Heart left ventricle (tissue), 16 donors: Measurements from ENCODE around the gene ZNF672. TPM values are rescaled to one million over a fixed set of nuclear protein-coding genes. Genes with fewer than 3 reads are reported as not detected.

Source experiments
- ATAC-seq, 4 donors: fragments of 200-7000 bp; cut with Tn5 transposase; one replicate each; pipeline ENCODE4 v1.9.1; 2020 to 2022; ENCODE audit warnings: moderate library complexity in 4 of 4, mild to moderate bottlenecking in 3 of 4, moderate number of reproducible peaks in 1 of 4
- DNase-seq, 5 donors: peaks; one replicate each; pipeline ENCODE4 v3.0.0-alpha.2; 2020
- H3K27ac ChIP-seq, 12 donors: fragments of 200-600 bp; sonication (generic) in 4 of 12; one replicate each; pipeline versions ENCODE4 v1.5.0 to v1.8.0; 2016 to 2022; ENCODE audit warnings: mild to moderate bottlenecking in 2 of 12
- H3K27me3 ChIP-seq, 9 donors: fragments of 200-600 bp; sonication (generic) in 2 of 9; one replicate each; pipeline versions ENCODE4 v1.5.1 to v1.8.0; 2016 to 2022; ENCODE audit warnings: mild to moderate bottlenecking in 3 of 9
- H3K36me3 ChIP-seq, 9 donors: fragments of 200-600 bp; sonication (generic) in 2 of 9; one replicate each; pipeline versions ENCODE4 v1.5.0 to v1.8.0; 2018 to 2022; ENCODE audit warnings: mild to moderate bottlenecking in 2 of 9
- H3K4me1 ChIP-seq, 12 donors: fragments of 200-600 bp; sonication (generic) in 4 of 12; one replicate each; pipeline versions ENCODE4 v1.5.0 to v1.8.0; 2016 to 2022; ENCODE audit warnings: mild to moderate bottlenecking in 3 of 12
- H3K4me3 ChIP-seq, 12 donors: fragments of 200-600 bp; sonication (generic) in 4 of 12; one replicate each; pipeline versions ENCODE4 v1.5.0 to v1.8.0; 2017 to 2022; ENCODE audit warnings: mild to moderate bottlenecking in 9 of 12, moderate library complexity in 4 of 12
- H3K9me3 ChIP-seq, 12 donors: fragments of 200-600 bp; sonication (generic) in 4 of 12; one replicate each; pipeline versions ENCODE4 v1.5.0 to v1.8.0; 2016 to 2022; ENCODE audit warnings: mild to moderate bottlenecking in 1 of 12
- CTCF ChIP-seq, 12 donors: fragments of 200-600 bp; sonication (generic) in 4 of 12; IDR thresholded peaks; one replicate each; pipeline versions ENCODE4 v1.5.0 to v1.8.0; 2018 to 2022; ENCODE audit warnings: antibody characterized with exemption in 12 of 12, mild to moderate bottlenecking in 5 of 12
- POLR2A ChIP-seq, 2 donors: fragments of 450-650 bp; IDR thresholded peaks; one replicate each; pipeline ENCODE4 v1.6.1; 2017; ENCODE audit warnings: antibody characterized with exemption in 2 of 2, mild to moderate bottlenecking in 2 of 2, moderate library complexity in 2 of 2
- WGBS, 4 donors: extraction: QIAGEN DNeasy Blood & Tissue Kit in 2 of 4; methylation state at CpG; one replicate each; pipeline versions ENCODE4 v1.1.5 to v1.1.7; 2013 to 2018; 5-methylcytosine and 5-hydroxymethylcytosine counted together
- intact Hi-C, 10 donors: fragments of 100-400 bp; cut with DNase I; formaldehyde crosslinking; loops; one replicate each; pipeline versions ENCODE4 v1.11.1 to v1.14.2; 2022
- polyA plus RNA-seq, 2 donors: library from polyadenylated mRNA; stranded (reverse); fragments of 200-250 nt; gene quantifications; one replicate each; pipeline ENCODE4 v1.2.3, GENCODE V29; 2013
- total RNA-seq, 9 donors: library from RNA; depleted of rRNA in 2 of 9; stranded (reverse); fragments of >200 nt in 2 of 9; fragmentation: NEBNext Ultra II Directional in 3 of 9; extraction: Animal tissue kit (Norgen Biotek cat#: 25700) in 3 of 9; gene quantifications; one replicate each; pipeline versions ENCODE4 v1.1.0 to v1.2.4, GENCODE V29; 2016 to 2023
- donor health status: ischemic (EF 13 %, LVEDD 7.1; RV severe dilation, severe dysfunction).
- donor health status: healthy with polysubstance abuse.
- donor health status: DM: no; HTN: yes; CAD: no.
- donor health status: DM: no; HTN: no; CAD: no.
- donor health status: ischemic (EF 25% LVEDD 6.9; RV normal size, moderate dysfunction).
- donor health status: ischemic (EF 25% LVEDD 5.7; RV mildly dilated, moderate dysfunction).
- donor health status: healthy.
- donor health status: DM: yes; HTN: yes; CAD: no.
- donor health status: ischemic (EF 35%, LVEDD 5.7; RV mildly dilated, moderate dysfunction).
- donor health status: nonischemic (EF 11% LVEDD 7.7; RV severe dilation, severe dysfunction).
- donor health status: DM: yes; HTN: yes; CAD: no.
- donor health status: PGD.
- donor health status: ischemic (EF 29% LVEDD 5.4; RV normal size, mild dysfunction).
- donor health status: nonischemic (EF 23%, LVEDD 6.1; RV moderate dilation, normal function).

Gene ZNF672
- total and polyA plus RNA-seq, 11 donors = 20.5 to 63.8 (median 37.8) TPM

GRCh38 chr1:248838357-248839167 is 538 bp downstream of the ZNF672 start:
- WGBS, 4 donors = 0 to 2% (median 1%) methylated on average over 24 to 82 of the region's 82 CpGs
- ATAC-seq = peak; percentile 73 to 90 (median 87)
- Histone ChIP-seq H3K27ac (peak overlapping the region; percentile 97 to 100 (median 100)), H3K27me3 (no peaks in the 10 kb centered on the region), H3K4me1 (peaks cover 0 to 55% (median 37%) of the 10 kb centered on the region in 12 donors), H3K4me3 (peak overlapping the region; percentile 64 to 99 (median 86)), H3K36me3 (peaks cover 0 to 8% (median 0%) of the 10 kb centered on the region in 9 donors), H3K9me3 (no peaks in the 10 kb centered on the region)
- TF ChIP-seq POLR2A (IDR thresholded peaks at IDR 0.05) (peak in 1 of 2 donors; percentile 95), CTCF (IDR thresholded peaks at IDR 0.05) (no peak)
- DNase-seq = peak; percentile 93 to 97 (median 96)
- intact Hi-C loops = loop anchor here in 8 of 10 donors (1.0 to 2.0 kb wide), 8 partner anchors 12 to 68 kb away; partner anchors contain the start of genes ZNF692 (in 4 of the 8) and PGBD2 (in 2 of the 8)

- intact Hi-C loops = loop anchor here in 7 of 10 donors (1.0 to 2.0 kb wide), 5 partner anchors 18 to 68 kb away; partner anchors contain the start of genes PGBD2 (in 2 of the 7) and ZNF692 (in 2 of the 7)
- peaks cover 0 to 8% (median 0%) of the 10 kb centered on the region in 9 donors for H3K36me3 ChIP-seq
- no peaks in the 10 kb centered on the region for H3K9me3 ChIP-seq
- H3K4me3 ChIP-seq = peak overlapping the region; percentile 64 to 99 (median 86)
- DNase-seq (no peak), ATAC-seq (peak in 1 of 4 donors; percentile 0)
- no peaks in the 10 kb centered on the region for H3K27me3 ChIP-seq
- peak overlapping the region; percentile 97 to 100 (median 100) for H3K27ac ChIP-seq
- 18 to 22% (median 19%) methylated on average over 8 to 10 of the region's 10 CpGs for WGBS, 4 donors
- no peak for TF ChIP-seq CTCF (IDR thresholded peaks at IDR 0.05)
- TF ChIP-seq POLR2A (IDR thresholded peaks at IDR 0.05) = no peak
- peaks cover 0 to 58% (median 40%) of the 10 kb centered on the region in 12 donors for H3K4me1 ChIP-seq
Measured at GRCh38 chr1:248839168-248839555, 1.1 kb downstream of the ZNF672 start.

GRCh38 chr1:248840946-248841345 is 2.9 kb downstream of the ZNF672 start:
- peaks cover 0 to 59% (median 40%) of the 10 kb centered on the region in 12 donors for H3K4me1 ChIP-seq
- no peak for TF ChIP-seq POLR2A (IDR thresholded peaks at IDR 0.05)
- no peak for TF ChIP-seq CTCF (IDR thresholded peaks at IDR 0.05)
- H3K27me3 ChIP-seq = no peaks in the 10 kb centered on the region
- ATAC-seq (no peak), DNase-seq (no peak)
- WGBS, 4 donors = 71 to 86% (median 83%) methylated on average over 4 of the region's 4 CpGs
- peak overlapping the region in 2 of 12 donors; percentile 12 to 54 for H3K27ac ChIP-seq
- peaks cover 0 to 24% (median 17%) of the 10 kb centered on the region in 9 donors for H3K36me3 ChIP-seq
- no peak overlapping the region for H3K4me3 ChIP-seq
- intact Hi-C loops = loop anchor here in 1 of 10 donors (2.0 kb wide), 1 partner anchor 18 kb away; the partner anchor contains the start of gene ZNF692
- no peaks in the 10 kb centered on the region for H3K9me3 ChIP-seq
